HEK293T (cell line): Measurements from ENCODE around the gene SIGLEC15.

ENCODE experiments used
- CTCF ChIA-PET: fragments of 350-600 bp; formaldehyde crosslinking; extraction: SDS; loops from one replicate; lab custom pipeline; 2021; ENCODE audit warnings: antibody characterized with exemption, inconsistent platforms; lab: Yijun Ruan, JAX
- POLR2A ChIA-PET: fragments of 350-600 bp; formaldehyde crosslinking; extraction: SDS; loops from one replicate; lab custom pipeline; 2020; ENCODE audit warnings: antibody characterized with exemption, inconsistent platforms; lab: Yijun Ruan, JAX
- DNase-seq: peaks from one replicate; pipeline ENCODE4 v3.0.0; 2012; ENCODE audit warnings: mixed read lengths; ENCODE audit errors: extremely low spot score
- ARNT ChIP-seq: fragments of 450-650 bp; IDR thresholded peaks from 2 replicates; pipeline ENCODE4 v1.6.1; 2017; ENCODE audit warnings: mild to moderate bottlenecking
- BHLHE40 ChIP-seq: fragments of 450-650 bp; IDR thresholded peaks from 2 replicates; pipeline ENCODE4 v1.6.1; 2016; ENCODE audit warnings: mild to moderate bottlenecking, moderate library complexity, borderline replicate concordance
- CTBP1 ChIP-seq: fragments of 450-650 bp; IDR thresholded peaks from 2 replicates; pipeline ENCODE4 v1.6.1; 2016; ENCODE audit warnings: borderline replicate concordance
- ELF4 ChIP-seq: fragments of 450-650 bp; IDR thresholded peaks from 2 replicates; pipeline ENCODE4 v1.6.1; 2017; ENCODE audit warnings: antibody characterized with exemption
- FOXA1 ChIP-seq: fragments of 450-650 bp; IDR thresholded peaks from 2 replicates; pipeline ENCODE4 v1.6.1; 2016; ENCODE audit warnings: mild to moderate bottlenecking
- FOXK2 ChIP-seq: fragments of 450-650 bp; IDR thresholded peaks from 2 replicates; pipeline ENCODE4 v1.6.1; 2016; ENCODE audit warnings: mild to moderate bottlenecking
- FOXM1 ChIP-seq: fragments of 450-650 bp; IDR thresholded peaks from 2 replicates; pipeline ENCODE4 v1.6.1; 2017; ENCODE audit warnings: mild to moderate bottlenecking, borderline replicate concordance
- HDGF ChIP-seq: fragments of 450-650 bp; IDR thresholded peaks from 2 replicates; pipeline ENCODE4 v1.6.1; 2017; ENCODE audit warnings: antibody characterized with exemption, borderline replicate concordance
- L3MBTL2 ChIP-seq: fragments of 450-650 bp; conservative IDR thresholded peaks from 2 replicates; pipeline ENCODE4 v1.6.1; 2016; ENCODE audit warnings: mild to moderate bottlenecking
- LEF1 ChIP-seq: fragments of 450-650 bp; IDR thresholded peaks from 2 replicates; pipeline ENCODE4 v1.6.1; 2017; ENCODE audit warnings: mild to moderate bottlenecking, borderline replicate concordance
- NFRKB ChIP-seq: fragments of 450-650 bp; IDR thresholded peaks from 2 replicates; pipeline ENCODE4 v1.6.1; 2016; ENCODE audit warnings: mild to moderate bottlenecking, moderate library complexity
- PKNOX1 ChIP-seq: fragments of 450-650 bp; IDR thresholded peaks from 2 replicates; pipeline ENCODE4 v1.6.1; 2016
- SP1 ChIP-seq: fragments of 450-650 bp; IDR thresholded peaks from 2 replicates; pipeline ENCODE4 v1.6.1; 2017
- SUZ12 ChIP-seq: fragments of 450-650 bp; IDR thresholded peaks from 2 replicates; pipeline ENCODE4 v1.6.1; 2016; ENCODE audit warnings: mild to moderate bottlenecking
- TARDBP ChIP-seq: fragments of 450-650 bp; IDR thresholded peaks from 2 replicates; pipeline ENCODE4 v1.6.1; 2016
- ZNF384 ChIP-seq: fragments of 450-650 bp; IDR thresholded peaks from 2 replicates; pipeline ENCODE4 v1.6.1; 2016

SIGLEC15 gene

DNA sequence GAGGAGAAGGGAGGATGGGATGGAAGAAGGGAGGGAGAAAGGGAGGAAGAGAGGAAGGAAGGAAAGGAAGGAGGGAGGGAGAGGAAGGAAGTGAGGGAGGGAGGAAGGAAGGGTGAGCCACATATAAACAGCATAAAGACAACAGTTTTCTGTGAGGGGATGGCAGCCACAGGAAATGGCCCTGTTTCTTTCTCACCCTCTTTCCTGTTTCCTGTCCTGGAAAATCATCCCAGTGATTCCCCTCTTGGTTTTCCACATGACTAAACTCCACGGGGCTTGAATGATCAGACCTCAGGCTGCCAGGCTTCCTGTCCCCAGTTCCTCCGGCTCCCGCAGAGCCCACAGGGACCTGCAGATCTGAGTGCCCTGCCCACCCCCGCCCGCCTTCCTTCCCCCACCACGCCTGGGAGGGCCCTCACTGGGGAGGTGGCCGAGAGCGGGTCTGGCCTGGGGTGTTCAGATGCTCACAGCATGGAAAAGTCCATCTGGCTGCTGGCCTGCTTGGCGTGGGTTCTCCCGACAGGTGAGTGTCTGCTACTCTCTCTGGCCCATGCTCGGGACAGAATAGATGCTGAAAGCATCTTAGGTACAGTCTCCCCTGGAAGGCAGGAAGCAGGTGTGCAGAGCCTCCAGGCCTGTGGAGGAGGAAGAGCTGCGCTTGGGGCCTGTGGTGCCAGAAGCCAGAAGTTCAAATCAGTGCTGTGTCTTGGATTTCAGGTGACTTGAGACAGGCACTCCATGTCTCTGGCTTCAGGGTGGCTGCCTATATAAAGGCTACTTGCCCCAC lies at the start of gene SIGLEC15:
SIGLEC15 (plus strand) TSS at position 418 of the 787 bp plus-strand sequence; CDS start at position 472, 54 bp downstream.
- CTCF ChIA-PET: interaction anchor here (0.7 kb wide), 1 partner anchor 175 kb away, joined by 4 read pairs; no protein-coding TSS in a partner anchor
- DNase-seq: no peak
- POLR2A ChIA-PET: no interaction called here
- no peak for TF ChIP-seq FOXM1
- TF ChIP-seq SUZ12: no peak
- TF ChIP-seq HDGF: no peak
- no peak for TF ChIP-seq ELF4
- TF ChIP-seq FOXA1: no peak
- no peak for TF ChIP-seq BHLHE40
- no peak for TF ChIP-seq L3MBTL2
- no peak for TF ChIP-seq NFRKB

DNA sequence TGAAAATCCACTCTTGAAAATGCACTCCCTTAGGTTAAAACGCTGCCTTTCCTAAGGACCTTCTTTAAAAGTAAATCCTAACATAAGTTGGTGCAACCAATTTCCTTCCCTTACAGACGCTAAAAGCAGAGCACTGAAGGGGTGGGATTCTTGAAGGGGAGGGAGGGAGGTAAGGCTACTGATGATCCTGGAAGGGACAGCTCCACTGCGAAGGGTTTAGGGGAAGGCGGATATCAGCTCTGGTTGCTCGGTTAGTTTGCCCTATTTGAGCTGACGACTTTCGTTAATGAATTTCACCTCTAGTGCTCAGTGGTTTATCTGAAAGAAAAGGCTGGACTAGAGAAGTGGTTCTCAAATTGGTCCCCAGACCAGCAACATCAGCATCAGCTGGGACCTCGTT lies 49.7 kb upstream of the SIGLEC15 start:
- no peak for DNase-seq
- TF ChIP-seq SP1: no peak
- no peak for TF ChIP-seq CTBP1
- no peak for TF ChIP-seq FOXA1
- no peak for TF ChIP-seq PKNOX1
- no peak for TF ChIP-seq FOXK2
- no peak for TF ChIP-seq NFRKB
- no peak for TF ChIP-seq ARNT
- no peak for TF ChIP-seq BHLHE40
- no peak for TF ChIP-seq FOXM1
- TF ChIP-seq SUZ12: no peak
- TF ChIP-seq TARDBP: no peak
- no peak for TF ChIP-seq ZNF384
- TF ChIP-seq HDGF: no peak
- no peak for TF ChIP-seq L3MBTL2
- ChIA-PET CTCF (no interaction called here), POLR2A (no interaction called here)

DNA sequence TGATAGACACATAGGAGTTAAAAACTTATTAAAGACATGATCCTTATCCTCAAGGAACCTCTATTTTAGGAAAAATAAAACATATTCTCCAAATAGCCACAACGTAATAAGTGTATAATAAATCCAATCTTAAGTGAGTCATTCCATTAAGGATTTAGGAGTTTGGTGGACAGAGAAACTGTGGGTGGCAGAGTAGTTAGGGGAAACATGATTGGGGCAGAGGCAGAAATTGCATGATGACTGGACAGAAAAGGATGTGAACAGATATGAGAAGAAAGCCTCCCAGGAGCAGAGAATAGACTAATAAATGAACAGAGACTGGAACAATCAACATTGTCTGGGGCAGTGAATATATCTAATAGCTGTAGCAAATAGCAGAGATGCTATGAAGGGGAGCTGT lies 48.1 kb upstream of the SIGLEC15 start:
- TF ChIP-seq FOXA1 (no peak), PKNOX1 (no peak), TARDBP (no peak), CTBP1 (no peak), FOXK2 (no peak), BHLHE40 (no peak), SUZ12 (no peak), ZNF384 (no peak), L3MBTL2 (no peak), ELF4 (no peak), FOXM1 (no peak), LEF1 (no peak), ARNT (no peak), SP1 (no peak), NFRKB (no peak), HDGF (no peak)
- ChIA-PET CTCF (no interaction called here), POLR2A (no interaction called here)
- no peak for DNase-seq

DNA sequence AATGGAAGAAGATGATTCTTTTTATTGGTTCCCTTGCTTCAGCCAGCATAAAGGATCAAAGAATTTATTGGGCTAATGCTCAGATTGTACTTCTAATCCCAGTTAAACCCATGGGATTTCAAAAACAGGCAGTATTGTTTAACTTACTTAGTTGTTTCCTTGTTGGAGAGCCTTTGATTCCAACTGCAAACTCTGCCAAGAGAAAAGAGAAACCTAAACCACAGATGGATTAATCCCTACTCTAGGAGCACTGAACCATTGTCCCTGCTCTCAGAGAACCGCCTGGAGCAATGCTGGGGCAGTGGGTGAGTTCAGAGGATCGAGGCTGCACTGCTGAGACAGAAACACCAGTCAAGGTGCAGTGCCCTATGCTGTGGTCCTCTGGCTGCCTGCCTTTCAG lies 44.9 kb upstream of the SIGLEC15 start:
- ChIA-PET CTCF (no interaction called here), POLR2A (no interaction called here)
- DNase-seq: no peak
- TF ChIP-seq SUZ12 (no peak), LEF1 (no peak), L3MBTL2 (no peak), ELF4 (no peak), FOXA1 (no peak), CTBP1 (no peak), ARNT (no peak), FOXK2 (no peak), PKNOX1 (no peak), HDGF (no peak), SP1 (no peak), NFRKB (no peak), TARDBP (no peak), FOXM1 (no peak), BHLHE40 (no peak), ZNF384 (no peak)

GRCh38 chr18:45782662-45783061 lies 42.8 kb upstream of the SIGLEC15 start:
- POLR2A ChIA-PET: no interaction called here
- DNase-seq: no peak
- CTCF ChIA-PET: no interaction called here
- no peak for TF ChIP-seq FOXK2
- no peak for TF ChIP-seq FOXA1
- no peak for TF ChIP-seq ARNT
- no peak for TF ChIP-seq PKNOX1
- TF ChIP-seq L3MBTL2: no peak
- no peak for TF ChIP-seq SP1
- TF ChIP-seq LEF1: no peak
